Measurements from ENCODE around the gene TGFBR3.
A peak's percentile ranks its signal among the peaks of the same experiment; 100 is the strongest.

TGFBR3 gene

GRCh38 chr1:91895832-91896556 lies 10.0 kb upstream of the TGFBR3 start:
- no peak for ATAC-seq (replicated peaks)
- H3K27ac Mint-ChIP-seq: peak overlapping the region in 1 of 2 donors; percentile 4
- no peaks in the 10 kb centered on the region for H3K9me3 Mint-ChIP-seq
- DNase-seq: no peak
- H3K4me1 Mint-ChIP-seq (ENCODE audit: low read depth in 2 of 2): peaks cover 20 to 21% of the 10 kb centered on the region in 2 donors
- H3K27me3 Mint-ChIP-seq: no peaks in the 10 kb centered on the region
- H3K36me3 Mint-ChIP-seq (ENCODE audit: insufficient read depth): no peaks in the 10 kb centered on the region
- H3K4me3 Mint-ChIP-seq: no peak overlapping the region

- Mint-ChIP-seq H3K9me3 (no peaks in the 10 kb centered on the region), H3K27ac (no peak overlapping the region), H3K27me3 (no peaks in the 10 kb centered on the region), H3K36me3 (ENCODE audit: insufficient read depth) (no peaks in the 10 kb centered on the region), H3K4me3 (no peak overlapping the region), H3K4me1 (ENCODE audit: low read depth in 2 of 2) (peaks cover 24 to 26% of the 10 kb centered on the region in 2 donors)
- ATAC-seq (replicated peaks): no peak
- no peak for DNase-seq
These were observed 8.2 kb upstream of the TGFBR3 start for GRCh38 chr1:91894036-91894761.

GRCh38 chr1:91891969-91892368 lies 6.0 kb upstream of the TGFBR3 start:
- no peak for DNase-seq
- H3K4me1 Mint-ChIP-seq (ENCODE audit: low read depth in 2 of 2): peaks cover 24 to 27% of the 10 kb centered on the region in 2 donors
- peak overlapping the region in 1 of 2 donors; percentile 11 for H3K27ac Mint-ChIP-seq

GRCh38 chr1:91891454-91891853 lies 5.5 kb upstream of the TGFBR3 start:
- Mint-ChIP-seq H3K4me1 (ENCODE audit: low read depth in 2 of 2) (peaks cover 28 to 31% of the 10 kb centered on the region in 2 donors), H3K4me3 (no peak overlapping the region), H3K27ac (peak overlapping the region; percentile 11 to 59), H3K27me3 (no peaks in the 10 kb centered on the region), H3K36me3 (ENCODE audit: insufficient read depth) (peaks cover 6% of the 10 kb centered on the region), H3K9me3 (no peaks in the 10 kb centered on the region)
- ATAC-seq (replicated peaks) (no peak), DNase-seq (no peak)

More at GRCh38 chr1:91891969-91892368, 6.0 kb upstream of the TGFBR3 start:
- peak; percentile 69 for ATAC-seq (replicated peaks)
- H3K36me3 Mint-ChIP-seq (ENCODE audit: insufficient read depth): peaks cover 3% of the 10 kb centered on the region
- no peak overlapping the region for H3K4me3 Mint-ChIP-seq
- no peaks in the 10 kb centered on the region for H3K9me3 Mint-ChIP-seq
- H3K27me3 Mint-ChIP-seq: no peaks in the 10 kb centered on the region

- Mint-ChIP-seq H3K27me3 (no peaks in the 10 kb centered on the region), H3K27ac (no peak overlapping the region), H3K36me3 (ENCODE audit: insufficient read depth) (peaks cover 16% of the 10 kb centered on the region), H3K9me3 (no peaks in the 10 kb centered on the region), H3K4me1 (ENCODE audit: low read depth in 2 of 2) (peaks cover 23 to 26% of the 10 kb centered on the region in 2 donors), H3K4me3 (no peak overlapping the region)
- DNase-seq (peak in 1 of 3 experiments; percentile 12), ATAC-seq (replicated peaks) (peak; percentile 18)
These were observed 3.9 kb upstream of the TGFBR3 start for GRCh38 chr1:91889717-91890459.

- DNase-seq (peak; percentile 12 to 25 (median 14)), ATAC-seq (replicated peaks) (peak; percentile 9)
- peaks cover 33% of the 10 kb centered on the region for H3K36me3 Mint-ChIP-seq (ENCODE audit: insufficient read depth)
- peak overlapping the region; percentile 99 for H3K4me3 Mint-ChIP-seq
- no peaks in the 10 kb centered on the region for H3K27me3 Mint-ChIP-seq
- peaks cover 43 to 47% of the 10 kb centered on the region in 2 donors for H3K4me1 Mint-ChIP-seq (ENCODE audit: low read depth in 2 of 2)
- no peaks in the 10 kb centered on the region for H3K9me3 Mint-ChIP-seq
- peak overlapping the region; percentile 92 to 96 for H3K27ac Mint-ChIP-seq
These were observed 687 bp downstream of the TGFBR3 start for GRCh38 chr1:91885213-91885715.

GRCh38 chr1:91884459-91885212 lies 1.3 kb downstream of the TGFBR3 start:
- Mint-ChIP-seq H3K27ac (peak overlapping the region; percentile 92 to 96), H3K9me3 (no peaks in the 10 kb centered on the region), H3K27me3 (no peaks in the 10 kb centered on the region), H3K36me3 (ENCODE audit: insufficient read depth) (peaks cover 33% of the 10 kb centered on the region), H3K4me1 (ENCODE audit: low read depth in 2 of 2) (peaks cover 39 to 43% of the 10 kb centered on the region in 2 donors), H3K4me3 (peak overlapping the region; percentile 99)
- ATAC-seq (replicated peaks) (peak; percentile 37), DNase-seq (peak; percentile 18 to 34 (median 33))

GRCh38 chr1:91883470-91883869 lies 2.5 kb downstream of the TGFBR3 start:
- no peaks in the 10 kb centered on the region for H3K27me3 Mint-ChIP-seq
- peaks cover 38 to 51% of the 10 kb centered on the region in 2 donors for H3K4me1 Mint-ChIP-seq (ENCODE audit: low read depth in 2 of 2)
- peak overlapping the region; percentile 99 for H3K4me3 Mint-ChIP-seq
- DNase-seq: peak in 1 of 3 experiments; percentile 15
- H3K9me3 Mint-ChIP-seq: no peaks in the 10 kb centered on the region
- H3K27ac Mint-ChIP-seq: peak overlapping the region; percentile 92 to 96
- H3K36me3 Mint-ChIP-seq (ENCODE audit: insufficient read depth): peaks cover 36% of the 10 kb centered on the region
- peak; percentile 18 for ATAC-seq (replicated peaks)

GRCh38 chr1:91881280-91881679 lies 4.7 kb downstream of the TGFBR3 start:
- Mint-ChIP-seq H3K27ac (peak overlapping the region in 1 of 2 donors; percentile 82), H3K27me3 (no peaks in the 10 kb centered on the region), H3K36me3 (ENCODE audit: insufficient read depth) (peaks cover 30% of the 10 kb centered on the region), H3K4me3 (peak overlapping the region; percentile 40 to 54), H3K4me1 (ENCODE audit: low read depth in 2 of 2) (peaks cover 47 to 65% of the 10 kb centered on the region in 2 donors), H3K9me3 (no peaks in the 10 kb centered on the region)
- ATAC-seq (replicated peaks) (no peak), DNase-seq (no peak)

- Mint-ChIP-seq H3K36me3 (ENCODE audit: insufficient read depth) (peaks cover 18% of the 10 kb centered on the region), H3K4me1 (ENCODE audit: low read depth in 2 of 2) (peaks cover 55 to 74% of the 10 kb centered on the region in 2 donors), H3K4me3 (peak overlapping the region in 1 of 2 donors; percentile 68), H3K9me3 (no peaks in the 10 kb centered on the region), H3K27me3 (no peaks in the 10 kb centered on the region), H3K27ac (no peak overlapping the region)
- no peak for ATAC-seq (replicated peaks)
- no peak for DNase-seq
These were observed 6.2 kb downstream of the TGFBR3 start for GRCh38 chr1:91879733-91880132.

GRCh38 chr1:91877574-91878208 lies 8.3 kb downstream of the TGFBR3 start:
- DNase-seq (no peak), ATAC-seq (replicated peaks) (no peak)
- Mint-ChIP-seq H3K36me3 (ENCODE audit: insufficient read depth) (peaks cover 17% of the 10 kb centered on the region), H3K4me3 (peak overlapping the region; percentile 38 to 68), H3K27ac (peak overlapping the region; percentile 82 to 93), H3K9me3 (no peaks in the 10 kb centered on the region), H3K27me3 (no peaks in the 10 kb centered on the region), H3K4me1 (ENCODE audit: low read depth in 2 of 2) (peaks cover 46 to 69% of the 10 kb centered on the region in 2 donors)

All from effector memory CD8-positive, alpha-beta T cell (primary cell).